Panc1 (cell line): ENCODE data around the gene ZFYVE28. TPM values are rescaled to one million over a fixed set of nuclear protein-coding genes. Genes with fewer than 3 reads are reported as not detected.

ENCODE experiments used
- ATAC-seq: fragments of 200-7000 bp; cut with Tn5 transposase; 2 replicates; pipeline ENCODE4 v1.9.1; 2020; ENCODE audit warnings: mild to moderate bottlenecking, moderate library complexity
- BruUV-seq: library from RNA; stranded (reverse); fragments of 400-500 nt; replicated peaks from 2 replicates; lab custom pipeline; 2021; lab: Mats Ljungman, UMichigan
- CTCF ChIA-PET: fragments of 300-600 bp; sonication (Branson Sonifier 250); formaldehyde crosslinking; loops from one replicate; lab custom pipeline; 2022; ENCODE audit warnings: antibody characterized with exemption; lab: Charles Lee
- POLR2A ChIA-PET: fragments of 300-600 bp; sonication (Branson Sonifier 250); formaldehyde crosslinking; loops from one replicate; lab custom pipeline; 2022; ENCODE audit warnings: antibody characterized with exemption; lab: Charles Lee
- DNase-seq: peaks from one replicate; pipeline ENCODE4 v3.0.0-alpha.2; 2010; ENCODE audit warnings: low read depth, low spot score
- H3K27ac ChIP-seq: 2 replicates; pipeline ENCODE4 v1.5.1; 2011; ENCODE audit warnings: mild to moderate bottlenecking, low read length, inconsistent platforms
- H3K27me3 ChIP-seq: fragments of 200-500 bp; sonication (Bioruptor generic); 2 replicates; pipeline ENCODE4 v1.6.0; 2014; ENCODE audit warnings: low read length, inconsistent platforms; ENCODE audit not compliant: control insufficient read depth, insufficient read depth
- H3K36me3 ChIP-seq: fragments of 200-500 bp; sonication (Bioruptor generic); 2 replicates; pipeline ENCODE4 v1.5.1; 2014; ENCODE audit warnings: inconsistent platforms, mild to moderate bottlenecking, low read length, moderate library complexity; ENCODE audit not compliant: control insufficient read depth, insufficient read depth
- H3K4me1 ChIP-seq: 2 replicates; pipeline ENCODE4 v1.5.1; 2011; ENCODE audit warnings: inconsistent platforms, mild to moderate bottlenecking, low read length, moderate library complexity; ENCODE audit not compliant: control insufficient read depth, insufficient read depth
- H3K4me3 ChIP-seq, 2 experiments: 2 replicates each; pipeline ENCODE4 v1.5.1; 2011 to 2012; ENCODE audit warnings: low read depth in 2 of 2, low read length in 2 of 2, mild to moderate bottlenecking in 2 of 2, inconsistent platforms in 1 of 2, moderate library complexity in 1 of 2
- H3K9me3 ChIP-seq: fragments of 200-500 bp; sonication (Bioruptor generic); 2 replicates; pipeline ENCODE4 v1.5.1; 2014; ENCODE audit warnings: low read depth, mild to moderate bottlenecking, inconsistent platforms, low read length, moderate library complexity; ENCODE audit not compliant: control insufficient read depth, insufficient read depth
- CTCF ChIP-seq: fragments of 450-650 bp; IDR thresholded peaks from 2 replicates; pipeline ENCODE4 v1.5.1; 2017; ENCODE audit warnings: mild to moderate bottlenecking
- POLR2AphosphoS5 ChIP-seq: IDR thresholded peaks from 2 replicates; pipeline ENCODE4 v1.6.1; 2012; ENCODE audit warnings: mild to moderate bottlenecking, low read depth, low read length, moderate library complexity
- REST ChIP-seq, 2 experiments: IDR thresholded peaks; 2 replicates each; pipeline ENCODE4 v1.6.1; 2011 to 2012; ENCODE audit warnings: low read depth in 2 of 2, control low read depth in 1 of 2, low read length in 1 of 2, mild to moderate bottlenecking in 1 of 2, moderate library complexity in 1 of 2; ENCODE audit not compliant: insufficient read depth in 1 of 2
- SIN3A ChIP-seq: IDR thresholded peaks from 2 replicates; pipeline ENCODE4 v1.6.1; 2012; ENCODE audit warnings: low read depth, mild to moderate bottlenecking, low read length, moderate library complexity, borderline replicate concordance; ENCODE audit not compliant: insufficient read depth
- TCF7L2 ChIP-seq: IDR thresholded peaks from 2 replicates; pipeline ENCODE4 v1.6.1; 2011; ENCODE audit warnings: mild to moderate bottlenecking, low read depth, low read length, inconsistent platforms
- in situ Hi-C: cut with HindIII; loops from 2 replicates; pipeline ENCODE4 v1.10.0; 2016; ENCODE audit warnings: low sequenced_read_pairs, low pct_unique_long_range_greater_than_20kb
- intact Hi-C: fragments of 100-400 bp; cut with micrococcal nuclease; formaldehyde crosslinking; loops from one replicate; pipeline ENCODE4 v1.10.0; 2022; ENCODE audit not compliant: unreplicated experiment
- total RNA-seq: library from RNA; stranded (reverse); gene quantifications from one replicate; pipeline ENCODE4 v1.2.1, GENCODE V29; 2021; ENCODE audit not compliant: unreplicated experiment

The ZFYVE28 gene
- total RNA-seq, 1 experiment from 2014 or later, result 11.9 TPM

- ChIA-PET POLR2A (no interaction called here), CTCF (no interaction called here)
- DNase-seq, result no peak
- Histone ChIP-seq H3K4me1 (peaks cover 13% of the 10 kb centered on the region), H3K27ac (no peak overlapping the region), H3K9me3 (no peaks in the 10 kb centered on the region), H3K27me3 (no peaks in the 10 kb centered on the region), H3K36me3 (no peaks in the 10 kb centered on the region), H3K4me3 (no peak overlapping the region)
- in situ Hi-C loops (no loop called here), intact Hi-C loops (no loop called here)
- no peak for ATAC-seq
- TF ChIP-seq CTCF, result no peak
- no peak for TF ChIP-seq SIN3A
- no peak for TF ChIP-seq POLR2AphosphoS5
- no peak for TF ChIP-seq TCF7L2
- TF ChIP-seq REST (IDR thresholded peaks at IDR 0.05; ENCODE audit: insufficient read depth in 1 of 2, low read depth in 2 of 2, low read length in 1 of 2), result no peak
- BruUV-seq, result no TSS peak
Measured at GRCh38 chr4:2399216-2399615, 19.2 kb downstream of the ZFYVE28 start.

- Histone ChIP-seq H3K4me1 (peaks cover 7% of the 10 kb centered on the region), H3K4me3 (no peak overlapping the region), H3K27me3 (no peaks in the 10 kb centered on the region), H3K36me3 (no peaks in the 10 kb centered on the region), H3K27ac (no peak overlapping the region), H3K9me3 (no peaks in the 10 kb centered on the region)
- intact Hi-C loops (no loop called here), in situ Hi-C loops (no loop called here)
- ChIA-PET CTCF (no interaction called here), POLR2A (no interaction called here)
- no peak for ATAC-seq
- TF ChIP-seq TCF7L2, result no peak
- TF ChIP-seq POLR2AphosphoS5, result no peak
- no peak for TF ChIP-seq REST (IDR thresholded peaks at IDR 0.05; ENCODE audit: insufficient read depth in 1 of 2, low read depth in 2 of 2, low read length in 1 of 2)
- TF ChIP-seq CTCF, result no peak
- TF ChIP-seq SIN3A, result no peak
- BruUV-seq, result no TSS peak
- DNase-seq, result no peak
Measured at GRCh38 chr4:2397596-2398379, 20.7 kb downstream of the ZFYVE28 start.
